WTC11 (cell line): ENCODE results near the gene FAM149B1. TPM values are rescaled to one million over a fixed set of nuclear protein-coding genes. Genes with fewer than 3 reads are reported as not detected.

Source experiments
- ATAC-seq: fragments of 200-7000 bp; cut with Tn5 transposase; 2 replicates; pipeline ENCODE4 v1.10.0; 2021; ENCODE audit warnings: mild to moderate bottlenecking, moderate library complexity
- CTCF ChIA-PET: fragments of 300-600 bp; sonication (Branson Sonifier 250); formaldehyde crosslinking; loops from one replicate; lab custom pipeline; 2021; ENCODE audit warnings: antibody characterized with exemption; lab: Charles Lee
- POLR2A ChIA-PET: fragments of 350-600 bp; sonication (Branson Sonifier 250); formaldehyde crosslinking; loops from one replicate; lab custom pipeline; 2021; ENCODE audit warnings: antibody characterized with exemption; lab: Charles Lee
- DNase-seq: peaks from one replicate; pipeline ENCODE4 v3.0.0; 2021; ENCODE audit warnings: low spot score
- H3K27ac Mint-ChIP-seq: 2 replicates; pipeline ENCODE4 v1.8.0; 2021; ENCODE audit warnings: mixed read lengths
- H3K27me3 Mint-ChIP-seq: 2 replicates; pipeline ENCODE4 v1.8.0; 2021; ENCODE audit warnings: low read depth, mild to moderate bottlenecking, moderate library complexity, mixed read lengths
- H3K36me3 Mint-ChIP-seq: 2 replicates; pipeline ENCODE4 v1.8.0; 2021; ENCODE audit warnings: mixed read lengths
- H3K4me1 Mint-ChIP-seq: 2 replicates; pipeline ENCODE4 v1.8.0; 2022; ENCODE audit warnings: mixed read lengths
- H3K4me3 Mint-ChIP-seq: 2 replicates; pipeline ENCODE4 v1.8.0; 2021; ENCODE audit warnings: mild to moderate bottlenecking, moderate library complexity, mixed read lengths
- H3K9me3 Mint-ChIP-seq: 2 replicates; pipeline ENCODE4 v1.8.0; 2021; ENCODE audit warnings: mixed read lengths
- CREB1 ChIP-seq: sonication (generic); formaldehyde crosslinking; IDR thresholded peaks from 2 replicates; pipeline ENCODE4 v1.8.0; 2023; ENCODE audit warnings: mild to moderate bottlenecking, missing genetic modification reagents
- CREM ChIP-seq: sonication (generic); formaldehyde crosslinking; IDR thresholded peaks from 2 replicates; pipeline ENCODE4 v1.8.1; 2022; ENCODE audit warnings: mild to moderate bottlenecking, missing genetic modification reagents, moderate library complexity
- EMX1 ChIP-seq: fragments of 250-450 bp; sonication (Bioruptor Pico); IDR thresholded peaks from 2 replicates; pipeline ENCODE4 v1.8.0; 2021; ENCODE audit warnings: mild to moderate bottlenecking
- RELA ChIP-seq: sonication (generic); formaldehyde crosslinking; IDR thresholded peaks from 2 replicates; pipeline ENCODE4 v1.8.1; 2022; ENCODE audit warnings: missing genetic modification reagents, mild to moderate bottlenecking, borderline replicate concordance
- SMAD3 ChIP-seq: sonication (generic); formaldehyde crosslinking; IDR thresholded peaks from 2 replicates; pipeline ENCODE4 v1.8.0; 2022; ENCODE audit warnings: missing genetic modification reagents, mild to moderate bottlenecking, borderline replicate concordance
- ZNF396 ChIP-seq: fragments of 250-450 bp; sonication (Bioruptor Pico); IDR thresholded peaks from 2 replicates; pipeline ENCODE4 v1.8.0; 2021; ENCODE audit warnings: mild to moderate bottlenecking, moderate library complexity, borderline replicate concordance
- ZNF416 ChIP-seq: fragments of 250-450 bp; sonication (Bioruptor Pico); IDR thresholded peaks from 2 replicates; pipeline ENCODE4 v1.9.0; 2021; ENCODE audit warnings: mild to moderate bottlenecking, inconsistent platforms
- total RNA-seq: library from RNA; stranded (reverse); gene quantifications from 3 replicates; pipeline ENCODE4 v1.2.3, GENCODE V29; 2021
- TF ChIP-seq, protein P1 (sequence below): sonication (generic); formaldehyde crosslinking; IDR thresholded peaks from 2 replicates; pipeline ENCODE4 v1.8.0; 2023; ENCODE audit warnings: missing genetic modification reagents
- TF ChIP-seq, protein P2 (sequence below): sonication (generic); formaldehyde crosslinking; IDR thresholded peaks from 2 replicates; pipeline ENCODE4 v1.8.0; 2022; ENCODE audit warnings: missing genetic modification reagents
- TF ChIP-seq, protein P3 (sequence below): fragments of 250-450 bp; sonication (Bioruptor Pico); IDR thresholded peaks from 2 replicates; pipeline ENCODE4 v1.9.0; 2021; ENCODE audit warnings: mild to moderate bottlenecking
- TF ChIP-seq, protein P4 (sequence below): sonication (generic); formaldehyde crosslinking; IDR thresholded peaks from 2 replicates; pipeline ENCODE4 v1.8.1; 2023; ENCODE audit warnings: mild to moderate bottlenecking, missing genetic modification reagents, borderline replicate concordance
- TF ChIP-seq, protein P5 (sequence below): sonication (generic); formaldehyde crosslinking; IDR thresholded peaks from 2 replicates; pipeline ENCODE4 v1.8.0; 2022; ENCODE audit warnings: mild to moderate bottlenecking, missing genetic modification reagents
- TF ChIP-seq, protein P6 (sequence below): sonication (generic); formaldehyde crosslinking; IDR thresholded peaks from 2 replicates; pipeline ENCODE4 v1.8.1; 2023; ENCODE audit warnings: mild to moderate bottlenecking, missing genetic modification reagents
- TF ChIP-seq, protein P7 (sequence below): sonication (generic); formaldehyde crosslinking; IDR thresholded peaks from 2 replicates; pipeline ENCODE4 v1.8.1; 2022; ENCODE audit warnings: low read depth, mild to moderate bottlenecking, moderate library complexity, missing genetic modification reagents, borderline replicate concordance

The FAM149B1 gene
- total RNA-seq, 1 experiment from 2014 or later: 13.8 TPM

DNA sequence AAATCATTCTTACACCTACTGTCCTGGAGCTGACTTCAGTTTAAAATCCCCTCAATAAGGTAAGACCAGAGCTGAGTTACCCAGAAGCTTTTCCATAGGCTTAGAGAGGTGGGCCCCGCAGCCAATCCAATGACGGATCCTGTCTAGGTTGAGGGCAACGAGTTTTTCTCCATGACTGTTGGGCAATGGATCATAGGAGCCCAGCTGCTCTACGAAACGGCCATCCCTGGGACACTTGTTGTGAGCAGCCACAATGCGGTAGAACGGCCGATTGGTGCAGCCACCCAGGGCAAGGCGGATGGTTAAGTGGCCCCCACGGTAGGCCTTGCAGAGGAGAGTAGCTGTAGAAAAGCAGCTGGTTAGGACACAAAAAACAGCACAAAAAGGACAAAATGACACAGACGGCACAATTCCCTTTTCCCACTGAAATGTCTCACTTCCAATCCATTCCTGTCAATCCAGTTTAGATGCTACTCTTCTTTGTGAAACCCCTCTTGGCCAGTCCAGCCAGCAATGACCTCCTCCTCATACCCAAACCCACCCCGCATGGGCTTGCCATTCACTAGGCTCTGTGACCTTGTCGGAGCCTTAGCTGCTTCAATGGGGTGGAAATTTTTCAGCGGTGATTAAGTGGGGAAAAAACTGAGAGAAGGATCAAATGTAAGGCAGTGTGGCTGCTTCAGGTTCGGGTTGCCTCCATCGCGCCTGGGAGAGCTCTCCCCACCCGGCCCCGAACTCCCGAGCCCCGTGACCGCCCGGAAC is 83.9 kb downstream of the FAM149B1 start:
- no peaks in the 10 kb centered on the region for H3K9me3 Mint-ChIP-seq
- H3K27ac Mint-ChIP-seq: peak overlapping the region; percentile 98
- H3K4me3 Mint-ChIP-seq: peak overlapping the region; percentile 95
- ATAC-seq (no peak), DNase-seq (no peak)
- peaks cover 30% of the 10 kb centered on the region for H3K36me3 Mint-ChIP-seq
- no peaks in the 10 kb centered on the region for H3K27me3 Mint-ChIP-seq
- CTCF ChIA-PET: interaction anchor here (0.7 to 1.4 kb wide), 3 partner anchors 12 to 257 kb away, joined by 3 to 5 read pairs (median 3); partner anchors contain the start of gene P4HA1
- H3K4me1 Mint-ChIP-seq: peaks cover 28% of the 10 kb centered on the region
- TF ChIP-seq CREM (no peak; the same call in 1 of the 2 replicates), EMX1 (CRISPR knock-in tag) (0 out of 2 replicates have a peak, but pooled peaks have one; percentile 21), RELA (no peak), CREB1 (no peak), ZNF396 (CRISPR knock-in tag) (no peak), SMAD3 (no peak), ZNF416 (CRISPR knock-in tag) (no peak)
- TF ChIP-seq, protein P1, sequence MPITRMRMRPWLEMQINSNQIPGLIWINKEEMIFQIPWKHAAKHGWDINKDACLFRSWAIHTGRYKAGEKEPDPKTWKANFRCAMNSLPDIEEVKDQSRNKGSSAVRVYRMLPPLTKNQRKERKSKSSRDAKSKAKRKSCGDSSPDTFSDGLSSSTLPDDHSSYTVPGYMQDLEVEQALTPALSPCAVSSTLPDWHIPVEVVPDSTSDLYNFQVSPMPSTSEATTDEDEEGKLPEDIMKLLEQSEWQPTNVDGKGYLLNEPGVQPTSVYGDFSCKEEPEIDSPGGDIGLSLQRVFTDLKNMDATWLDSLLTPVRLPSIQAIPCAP (CRISPR knock-in tag): no peak
- TF ChIP-seq, protein P2, sequence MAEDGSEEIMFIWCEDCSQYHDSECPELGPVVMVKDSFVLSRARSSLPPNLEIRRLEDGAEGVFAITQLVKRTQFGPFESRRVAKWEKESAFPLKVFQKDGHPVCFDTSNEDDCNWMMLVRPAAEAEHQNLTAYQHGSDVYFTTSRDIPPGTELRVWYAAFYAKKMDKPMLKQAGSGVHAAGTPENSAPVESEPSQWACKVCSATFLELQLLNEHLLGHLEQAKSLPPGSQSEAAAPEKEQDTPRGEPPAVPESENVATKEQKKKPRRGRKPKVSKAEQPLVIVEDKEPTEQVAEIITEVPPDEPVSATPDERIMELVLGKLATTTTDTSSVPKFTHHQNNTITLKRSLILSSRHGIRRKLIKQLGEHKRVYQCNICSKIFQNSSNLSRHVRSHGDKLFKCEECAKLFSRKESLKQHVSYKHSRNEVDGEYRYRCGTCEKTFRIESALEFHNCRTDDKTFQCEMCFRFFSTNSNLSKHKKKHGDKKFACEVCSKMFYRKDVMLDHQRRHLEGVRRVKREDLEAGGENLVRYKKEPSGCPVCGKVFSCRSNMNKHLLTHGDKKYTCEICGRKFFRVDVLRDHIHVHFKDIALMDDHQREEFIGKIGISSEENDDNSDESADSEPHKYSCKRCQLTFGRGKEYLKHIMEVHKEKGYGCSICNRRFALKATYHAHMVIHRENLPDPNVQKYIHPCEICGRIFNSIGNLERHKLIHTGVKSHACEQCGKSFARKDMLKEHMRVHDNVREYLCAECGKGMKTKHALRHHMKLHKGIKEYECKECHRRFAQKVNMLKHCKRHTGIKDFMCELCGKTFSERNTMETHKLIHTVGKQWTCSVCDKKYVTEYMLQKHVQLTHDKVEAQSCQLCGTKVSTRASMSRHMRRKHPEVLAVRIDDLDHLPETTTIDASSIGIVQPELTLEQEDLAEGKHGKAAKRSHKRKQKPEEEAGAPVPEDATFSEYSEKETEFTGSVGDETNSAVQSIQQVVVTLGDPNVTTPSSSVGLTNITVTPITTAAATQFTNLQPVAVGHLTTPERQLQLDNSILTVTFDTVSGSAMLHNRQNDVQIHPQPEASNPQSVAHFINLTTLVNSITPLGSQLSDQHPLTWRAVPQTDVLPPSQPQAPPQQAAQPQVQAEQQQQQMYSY (CRISPR knock-in tag): no peak
- TF ChIP-seq, protein P3, sequence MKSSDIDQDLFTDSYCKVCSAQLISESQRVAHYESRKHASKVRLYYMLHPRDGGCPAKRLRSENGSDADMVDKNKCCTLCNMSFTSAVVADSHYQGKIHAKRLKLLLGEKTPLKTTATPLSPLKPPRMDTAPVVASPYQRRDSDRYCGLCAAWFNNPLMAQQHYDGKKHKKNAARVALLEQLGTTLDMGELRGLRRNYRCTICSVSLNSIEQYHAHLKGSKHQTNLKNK: no peak
- TF ChIP-seq, protein P4, sequence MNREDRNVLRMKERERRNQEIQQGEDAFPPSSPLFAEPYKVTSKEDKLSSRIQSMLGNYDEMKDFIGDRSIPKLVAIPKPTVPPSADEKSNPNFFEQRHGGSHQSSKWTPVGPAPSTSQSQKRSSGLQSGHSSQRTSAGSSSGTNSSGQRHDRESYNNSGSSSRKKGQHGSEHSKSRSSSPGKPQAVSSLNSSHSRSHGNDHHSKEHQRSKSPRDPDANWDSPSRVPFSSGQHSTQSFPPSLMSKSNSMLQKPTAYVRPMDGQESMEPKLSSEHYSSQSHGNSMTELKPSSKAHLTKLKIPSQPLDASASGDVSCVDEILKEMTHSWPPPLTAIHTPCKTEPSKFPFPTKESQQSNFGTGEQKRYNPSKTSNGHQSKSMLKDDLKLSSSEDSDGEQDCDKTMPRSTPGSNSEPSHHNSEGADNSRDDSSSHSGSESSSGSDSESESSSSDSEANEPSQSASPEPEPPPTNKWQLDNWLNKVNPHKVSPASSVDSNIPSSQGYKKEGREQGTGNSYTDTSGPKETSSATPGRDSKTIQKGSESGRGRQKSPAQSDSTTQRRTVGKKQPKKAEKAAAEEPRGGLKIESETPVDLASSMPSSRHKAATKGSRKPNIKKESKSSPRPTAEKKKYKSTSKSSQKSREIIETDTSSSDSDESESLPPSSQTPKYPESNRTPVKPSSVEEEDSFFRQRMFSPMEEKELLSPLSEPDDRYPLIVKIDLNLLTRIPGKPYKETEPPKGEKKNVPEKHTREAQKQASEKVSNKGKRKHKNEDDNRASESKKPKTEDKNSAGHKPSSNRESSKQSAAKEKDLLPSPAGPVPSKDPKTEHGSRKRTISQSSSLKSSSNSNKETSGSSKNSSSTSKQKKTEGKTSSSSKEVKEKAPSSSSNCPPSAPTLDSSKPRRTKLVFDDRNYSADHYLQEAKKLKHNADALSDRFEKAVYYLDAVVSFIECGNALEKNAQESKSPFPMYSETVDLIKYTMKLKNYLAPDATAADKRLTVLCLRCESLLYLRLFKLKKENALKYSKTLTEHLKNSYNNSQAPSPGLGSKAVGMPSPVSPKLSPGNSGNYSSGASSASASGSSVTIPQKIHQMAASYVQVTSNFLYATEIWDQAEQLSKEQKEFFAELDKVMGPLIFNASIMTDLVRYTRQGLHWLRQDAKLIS (CRISPR knock-in tag): no peak
- TF ChIP-seq, protein P5, sequence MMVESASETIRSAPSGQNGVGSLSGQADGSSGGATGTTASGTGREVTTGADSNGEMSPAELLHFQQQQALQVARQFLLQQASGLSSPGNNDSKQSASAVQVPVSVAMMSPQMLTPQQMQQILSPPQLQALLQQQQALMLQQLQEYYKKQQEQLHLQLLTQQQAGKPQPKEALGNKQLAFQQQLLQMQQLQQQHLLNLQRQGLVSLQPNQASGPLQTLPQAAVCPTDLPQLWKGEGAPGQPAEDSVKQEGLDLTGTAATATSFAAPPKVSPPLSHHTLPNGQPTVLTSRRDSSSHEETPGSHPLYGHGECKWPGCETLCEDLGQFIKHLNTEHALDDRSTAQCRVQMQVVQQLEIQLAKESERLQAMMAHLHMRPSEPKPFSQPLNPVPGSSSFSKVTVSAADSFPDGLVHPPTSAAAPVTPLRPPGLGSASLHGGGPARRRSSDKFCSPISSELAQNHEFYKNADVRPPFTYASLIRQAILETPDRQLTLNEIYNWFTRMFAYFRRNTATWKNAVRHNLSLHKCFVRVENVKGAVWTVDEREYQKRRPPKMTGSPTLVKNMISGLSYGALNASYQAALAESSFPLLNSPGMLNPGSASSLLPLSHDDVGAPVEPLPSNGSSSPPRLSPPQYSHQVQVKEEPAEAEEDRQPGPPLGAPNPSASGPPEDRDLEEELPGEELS: no peak
- TF ChIP-seq, protein P6, sequence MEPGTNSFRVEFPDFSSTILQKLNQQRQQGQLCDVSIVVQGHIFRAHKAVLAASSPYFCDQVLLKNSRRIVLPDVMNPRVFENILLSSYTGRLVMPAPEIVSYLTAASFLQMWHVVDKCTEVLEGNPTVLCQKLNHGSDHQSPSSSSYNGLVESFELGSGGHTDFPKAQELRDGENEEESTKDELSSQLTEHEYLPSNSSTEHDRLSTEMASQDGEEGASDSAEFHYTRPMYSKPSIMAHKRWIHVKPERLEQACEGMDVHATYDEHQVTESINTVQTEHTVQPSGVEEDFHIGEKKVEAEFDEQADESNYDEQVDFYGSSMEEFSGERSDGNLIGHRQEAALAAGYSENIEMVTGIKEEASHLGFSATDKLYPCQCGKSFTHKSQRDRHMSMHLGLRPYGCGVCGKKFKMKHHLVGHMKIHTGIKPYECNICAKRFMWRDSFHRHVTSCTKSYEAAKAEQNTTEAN (CRISPR knock-in tag): 0 out of 2 replicates have a peak, but pooled peaks have one; percentile 57
- TF ChIP-seq, protein P7, sequence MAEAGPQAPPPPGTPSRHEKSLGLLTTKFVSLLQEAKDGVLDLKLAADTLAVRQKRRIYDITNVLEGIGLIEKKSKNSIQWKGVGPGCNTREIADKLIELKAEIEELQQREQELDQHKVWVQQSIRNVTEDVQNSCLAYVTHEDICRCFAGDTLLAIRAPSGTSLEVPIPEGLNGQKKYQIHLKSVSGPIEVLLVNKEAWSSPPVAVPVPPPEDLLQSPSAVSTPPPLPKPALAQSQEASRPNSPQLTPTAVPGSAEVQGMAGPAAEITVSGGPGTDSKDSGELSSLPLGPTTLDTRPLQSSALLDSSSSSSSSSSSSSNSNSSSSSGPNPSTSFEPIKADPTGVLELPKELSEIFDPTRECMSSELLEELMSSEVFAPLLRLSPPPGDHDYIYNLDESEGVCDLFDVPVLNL: 0 out of 2 replicates have a peak, but pooled peaks have one; percentile 40
- POLR2A ChIA-PET: interaction anchor here (0.6 to 1.2 kb wide), 3 partner anchors 84 to 885 kb away, joined by 3 to 5 read pairs (median 5); partner anchors contain the start of genes CFAP70, ECD and FAM149B1
